Measurements from ENCODE around the gene MAGI1.

The MAGI1 gene

DNA sequence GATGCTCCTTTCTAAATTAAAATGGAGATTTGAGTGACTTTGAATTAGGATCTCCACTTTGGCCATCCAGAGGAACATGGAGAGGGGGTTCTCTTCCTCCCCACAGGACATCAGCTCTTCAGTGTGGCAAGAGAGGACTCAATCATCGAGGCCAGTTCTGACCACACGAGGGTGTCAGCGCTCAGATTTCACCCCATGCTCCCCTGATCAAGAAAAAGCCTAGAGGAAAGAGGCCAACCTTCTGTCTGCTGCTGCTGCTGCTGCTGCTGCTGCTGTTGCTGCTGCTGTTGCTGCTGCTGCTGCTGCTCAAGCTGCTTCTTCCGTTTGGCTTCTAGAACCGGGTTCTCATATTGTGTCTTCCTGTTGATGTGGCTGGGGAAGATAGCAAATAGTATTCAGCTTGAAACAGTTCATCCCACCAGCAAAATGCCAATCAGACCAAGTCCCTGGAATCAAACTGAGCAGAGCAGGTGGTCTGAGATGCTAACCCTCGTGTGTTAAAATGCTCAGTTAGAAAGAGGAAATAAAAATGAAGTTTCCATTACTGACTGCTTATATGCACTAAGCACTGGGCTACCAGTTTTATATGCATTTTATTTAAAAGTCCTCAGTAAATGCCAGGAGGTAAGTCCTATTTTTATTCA lies 599.0 kb downstream of the MAGI1 start:
- TF ChIP-seq JUND (IDR thresholded peaks at IDR 0.05; ENCODE audit: low read depth), result no peak
- peak; percentile 21 to 69 for DNase-seq (ENCODE audit: low read depth in 1 of 2, low spot score in 1 of 2)
- in situ Hi-C loops (cut with HindIII; ENCODE audit: low pct_unique_long_range_greater_than_20kb, low sequenced_read_pairs), result no loop called here

DNA sequence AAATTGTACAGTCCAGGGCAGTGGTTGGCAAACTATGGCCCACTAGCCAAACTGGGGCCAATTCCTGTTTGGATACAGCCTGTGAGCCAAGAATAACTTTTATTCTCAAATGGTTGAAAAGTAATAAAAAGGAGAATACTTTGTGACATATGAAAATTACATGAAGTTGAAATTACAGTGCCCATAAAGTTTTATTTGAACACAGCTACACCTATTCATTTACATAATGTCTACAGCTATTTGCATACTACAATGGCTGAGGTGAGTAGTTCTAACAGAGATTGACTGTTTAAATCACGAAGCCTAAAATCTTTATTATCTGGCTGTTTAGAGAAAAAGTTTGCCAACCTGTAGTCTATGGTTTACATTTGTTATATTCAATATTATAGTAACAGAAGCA lies 600.1 kb downstream of the MAGI1 start:
- no peak for DNase-seq (ENCODE audit: low read depth in 1 of 2, low spot score in 1 of 2)
- in situ Hi-C loops (cut with HindIII; ENCODE audit: low pct_unique_long_range_greater_than_20kb, low sequenced_read_pairs), result no loop called here
- no peak for TF ChIP-seq JUND (IDR thresholded peaks at IDR 0.05; ENCODE audit: low read depth)

DNA sequence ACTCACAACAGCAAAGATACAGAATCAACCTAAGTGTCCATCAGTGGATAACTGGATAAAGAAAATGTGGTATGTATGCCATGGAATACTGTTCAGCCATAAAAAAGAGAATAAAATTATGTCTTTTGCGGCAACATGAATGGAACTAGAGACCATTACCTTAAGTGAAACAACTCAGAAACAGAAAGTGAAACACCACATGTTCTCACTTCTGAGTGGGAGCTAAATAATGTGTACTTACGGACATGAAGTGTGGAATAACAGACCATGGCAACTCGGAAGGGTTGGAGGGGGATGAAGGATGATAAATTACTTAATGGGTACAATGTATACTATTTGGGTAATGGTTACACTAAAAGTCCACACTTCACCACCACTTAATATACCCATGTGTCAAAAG lies 600.6 kb downstream of the MAGI1 start:
- TF ChIP-seq JUND (IDR thresholded peaks at IDR 0.05; ENCODE audit: low read depth), result no peak
- no peak for DNase-seq (ENCODE audit: low read depth in 1 of 2, low spot score in 1 of 2)
- in situ Hi-C loops (cut with HindIII; ENCODE audit: low pct_unique_long_range_greater_than_20kb, low sequenced_read_pairs), result no loop called here

DNA sequence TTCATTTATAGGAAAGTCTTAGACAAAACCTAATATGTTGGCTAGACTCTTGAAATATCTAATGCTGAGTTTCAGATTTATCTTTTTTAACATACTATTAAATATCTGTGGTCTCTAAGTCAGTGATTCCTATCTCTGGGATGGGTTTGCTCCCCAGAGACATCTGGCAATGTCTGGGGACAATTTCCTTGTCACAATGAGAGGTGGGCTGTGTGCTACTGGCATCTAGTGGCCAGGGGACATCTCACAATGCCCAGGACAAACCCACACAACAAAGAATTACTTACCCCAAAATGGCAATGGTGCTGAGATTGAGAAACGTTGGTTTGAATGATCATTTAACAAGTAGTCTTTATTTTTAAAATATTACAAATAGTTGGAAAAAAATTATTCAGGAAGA lies 602.1 kb downstream of the MAGI1 start:
- in situ Hi-C loops (cut with HindIII; ENCODE audit: low pct_unique_long_range_greater_than_20kb, low sequenced_read_pairs), result no loop called here
- no peak for TF ChIP-seq JUND (IDR thresholded peaks at IDR 0.05; ENCODE audit: low read depth)
- DNase-seq (ENCODE audit: low read depth in 1 of 2, low spot score in 1 of 2), result peak in 1 of 2 experiments; percentile 26

DNA sequence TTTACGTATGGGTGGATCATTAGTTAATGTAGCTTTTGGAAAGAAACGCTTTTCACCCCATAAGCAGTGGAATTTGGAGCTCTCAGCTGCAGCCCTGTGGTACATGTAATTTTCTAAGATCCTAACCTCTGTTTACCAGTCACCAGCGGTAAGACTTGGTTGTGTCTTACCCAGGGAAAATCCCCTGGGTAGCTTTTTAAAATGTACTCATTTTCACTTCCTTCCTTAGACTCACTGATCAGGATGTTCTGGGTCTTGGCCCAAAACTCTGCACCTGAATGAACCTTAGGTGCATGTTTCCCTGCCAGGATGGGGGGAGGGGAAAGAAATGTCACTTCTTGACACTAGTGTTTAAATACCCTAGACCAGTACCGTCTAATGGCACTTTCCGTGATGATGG lies 605.2 kb downstream of the MAGI1 start:
- TF ChIP-seq JUND (IDR thresholded peaks at IDR 0.05; ENCODE audit: low read depth), result no peak
- in situ Hi-C loops (cut with HindIII; ENCODE audit: low pct_unique_long_range_greater_than_20kb, low sequenced_read_pairs), result no loop called here
- DNase-seq (ENCODE audit: low read depth in 1 of 2, low spot score in 1 of 2), result no peak

DNA sequence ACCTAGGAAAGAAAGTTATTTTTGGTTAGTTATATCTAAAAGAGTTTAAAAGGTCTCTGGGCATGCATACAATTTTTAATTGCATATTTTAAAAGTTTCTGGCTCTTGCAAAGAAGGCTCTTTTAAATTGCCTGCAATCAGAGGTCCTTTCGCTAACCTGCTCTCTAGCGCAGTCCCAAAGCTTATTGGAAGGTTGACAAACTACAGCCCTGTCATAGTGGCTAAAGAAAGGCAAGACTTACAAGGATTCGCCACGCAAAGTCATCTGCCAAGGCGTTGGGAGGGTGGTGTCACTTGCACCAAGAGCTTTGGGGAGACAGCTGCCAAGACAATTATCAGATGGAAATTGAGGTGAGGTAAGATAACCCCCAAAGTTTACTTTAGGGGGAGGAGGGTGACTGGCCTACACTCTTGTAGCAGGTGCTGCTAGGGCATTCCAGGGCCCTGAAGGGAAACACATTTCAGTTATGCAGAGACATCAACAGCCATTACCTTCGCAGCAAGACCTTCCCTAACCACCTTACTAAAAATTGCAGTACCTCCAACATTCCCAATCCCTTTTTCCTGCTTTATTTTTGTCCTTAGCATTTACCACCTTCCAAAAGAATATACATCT lies 606.2 kb downstream of the MAGI1 start:
- in situ Hi-C loops (cut with HindIII; ENCODE audit: low pct_unique_long_range_greater_than_20kb, low sequenced_read_pairs), result no loop called here
- no peak for TF ChIP-seq JUND (IDR thresholded peaks at IDR 0.05; ENCODE audit: low read depth)
- no peak for DNase-seq (ENCODE audit: low read depth in 1 of 2, low spot score in 1 of 2)

DNA sequence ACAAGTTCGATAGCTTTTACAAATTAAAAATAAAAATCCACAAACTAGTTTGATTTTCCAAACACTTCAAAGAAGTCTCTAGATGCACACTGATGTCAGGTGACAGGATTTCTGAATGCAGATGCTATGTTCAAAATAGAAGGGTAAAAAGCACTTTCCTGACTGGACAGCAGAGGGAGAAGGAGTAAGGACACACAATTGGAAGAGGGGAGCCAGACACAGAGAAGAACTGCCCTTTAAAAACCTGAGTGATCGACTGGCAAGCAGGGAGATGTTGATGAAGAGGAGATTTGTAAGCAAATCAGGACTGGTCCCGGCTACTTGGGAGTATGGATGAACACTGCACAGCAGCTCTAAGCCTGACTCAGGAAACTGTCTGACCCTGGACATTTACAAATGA lies 612.8 kb downstream of the MAGI1 start:
- in situ Hi-C loops (cut with HindIII; ENCODE audit: low pct_unique_long_range_greater_than_20kb, low sequenced_read_pairs), result no loop called here
- peak in 1 of 2 experiments; percentile 47 for DNase-seq (ENCODE audit: low read depth in 1 of 2, low spot score in 1 of 2)
- TF ChIP-seq JUND (IDR thresholded peaks at IDR 0.05; ENCODE audit: low read depth), result no peak

DNA sequence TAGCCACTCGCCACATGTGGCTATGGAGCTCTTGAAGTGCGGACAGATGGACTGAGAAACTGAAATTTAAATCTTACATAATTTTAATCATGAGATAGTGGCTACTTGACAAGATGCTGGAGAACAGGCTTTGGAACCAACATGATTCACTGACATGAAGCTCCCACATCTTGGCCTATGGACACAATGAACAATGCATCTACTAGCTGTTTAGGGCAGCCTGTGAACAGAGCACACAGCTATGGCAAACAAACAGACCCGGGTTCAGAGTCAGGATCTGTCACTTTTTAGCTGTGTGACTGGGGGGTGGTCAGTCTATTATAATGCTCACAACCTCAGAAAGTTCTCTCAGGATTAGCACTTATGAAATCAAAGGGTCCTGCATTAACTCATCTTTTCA lies 616.6 kb downstream of the MAGI1 start:
- no peak for DNase-seq (ENCODE audit: low read depth in 1 of 2, low spot score in 1 of 2)
- in situ Hi-C loops (cut with HindIII; ENCODE audit: low pct_unique_long_range_greater_than_20kb, low sequenced_read_pairs), result no loop called here
- no peak for TF ChIP-seq JUND (IDR thresholded peaks at IDR 0.05; ENCODE audit: low read depth)

DNA sequence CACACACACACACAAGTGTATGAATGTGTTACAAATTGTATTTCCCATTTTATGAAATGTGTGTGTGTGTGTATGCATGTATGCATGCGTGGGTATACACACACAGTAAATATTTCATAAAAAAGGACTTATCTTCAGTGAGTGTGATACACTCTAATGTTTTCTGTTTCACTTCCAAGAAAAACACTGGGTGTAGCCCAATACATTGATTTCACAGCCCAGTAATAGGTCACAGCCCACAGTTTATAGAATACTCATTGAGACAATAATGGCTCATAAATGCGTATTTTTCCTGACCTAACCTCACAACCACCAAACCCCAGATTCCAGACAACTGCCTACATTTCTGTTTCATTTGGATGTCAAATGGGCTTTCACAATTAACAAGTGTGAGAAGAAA lies 619.5 kb downstream of the MAGI1 start:
- in situ Hi-C loops (cut with HindIII; ENCODE audit: low pct_unique_long_range_greater_than_20kb, low sequenced_read_pairs), result no loop called here
- DNase-seq (ENCODE audit: low read depth in 1 of 2, low spot score in 1 of 2), result no peak
- TF ChIP-seq JUND (IDR thresholded peaks at IDR 0.05; ENCODE audit: low read depth), result no peak

DNA sequence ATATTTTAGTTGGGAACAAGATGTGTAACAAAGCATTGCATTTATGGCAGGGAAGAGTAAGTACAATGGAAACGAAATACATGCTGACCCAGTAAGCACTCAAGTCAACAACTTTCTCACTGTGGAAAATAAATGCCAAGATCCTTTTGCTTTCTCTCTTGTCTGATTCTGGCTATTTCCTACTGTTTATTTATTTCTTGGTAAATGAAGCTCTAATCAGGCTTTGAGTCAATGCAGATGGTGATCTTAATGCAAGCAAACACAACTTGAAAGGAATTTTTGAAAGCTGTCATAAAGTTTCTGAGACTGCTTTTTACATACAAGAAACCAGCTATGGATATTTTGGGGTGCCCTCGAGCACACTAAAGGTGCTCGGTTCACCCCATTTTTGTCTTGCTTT lies 624.8 kb downstream of the MAGI1 start:
- in situ Hi-C loops (cut with HindIII; ENCODE audit: low pct_unique_long_range_greater_than_20kb, low sequenced_read_pairs), result no loop called here
- DNase-seq (ENCODE audit: low read depth in 1 of 2, low spot score in 1 of 2), result peak in 1 of 2 experiments; percentile 5
- TF ChIP-seq JUND (IDR thresholded peaks at IDR 0.05; ENCODE audit: low read depth), result no peak

DNA sequence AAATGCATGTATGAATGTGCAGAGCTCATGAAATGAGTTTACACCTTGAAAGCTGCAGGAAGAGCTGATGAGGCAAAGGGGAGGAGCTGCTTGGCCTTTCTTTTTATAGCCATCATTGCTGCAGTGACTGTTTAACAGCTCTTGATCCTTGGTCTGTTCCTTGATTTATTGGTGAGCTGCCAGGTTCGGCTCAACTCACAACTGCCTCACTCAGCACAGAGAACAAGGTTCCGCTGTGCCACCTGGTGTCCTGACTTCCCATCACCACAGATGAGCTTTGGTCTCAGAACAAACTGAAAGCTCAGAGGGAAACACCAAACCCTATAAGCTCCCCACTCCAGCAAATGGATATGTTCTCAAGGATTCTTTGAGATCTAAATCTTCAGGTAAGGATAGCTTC lies 626.1 kb downstream of the MAGI1 start:
- DNase-seq (ENCODE audit: low read depth in 1 of 2, low spot score in 1 of 2), result peak; percentile 5 to 61
- no peak for TF ChIP-seq JUND (IDR thresholded peaks at IDR 0.05; ENCODE audit: low read depth)
- in situ Hi-C loops (cut with HindIII; ENCODE audit: low pct_unique_long_range_greater_than_20kb, low sequenced_read_pairs), result no loop called here

DNA sequence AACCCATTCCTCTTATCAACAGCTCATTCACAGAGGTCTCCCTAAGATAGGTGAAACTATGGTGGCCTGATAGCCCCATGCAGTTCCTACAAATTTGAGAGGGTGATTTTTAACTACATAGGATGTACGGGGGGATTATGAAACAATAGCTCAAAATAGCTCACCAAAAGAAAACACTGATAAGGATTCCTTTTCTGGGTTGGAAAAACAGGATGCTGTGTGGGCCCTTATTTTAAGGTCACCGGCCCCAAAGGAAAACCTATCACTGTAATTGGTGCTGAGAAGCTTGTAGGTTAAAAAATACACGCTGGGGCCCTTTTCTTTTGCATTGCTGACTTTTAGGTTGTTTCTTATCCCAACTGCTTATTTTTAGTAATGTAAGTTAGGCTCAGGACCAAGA lies 627.4 kb downstream of the MAGI1 start:
- in situ Hi-C loops (cut with HindIII; ENCODE audit: low pct_unique_long_range_greater_than_20kb, low sequenced_read_pairs), result no loop called here
- TF ChIP-seq JUND (IDR thresholded peaks at IDR 0.05; ENCODE audit: low read depth), result no peak
- DNase-seq (ENCODE audit: low read depth in 1 of 2, low spot score in 1 of 2), result no peak

DNA sequence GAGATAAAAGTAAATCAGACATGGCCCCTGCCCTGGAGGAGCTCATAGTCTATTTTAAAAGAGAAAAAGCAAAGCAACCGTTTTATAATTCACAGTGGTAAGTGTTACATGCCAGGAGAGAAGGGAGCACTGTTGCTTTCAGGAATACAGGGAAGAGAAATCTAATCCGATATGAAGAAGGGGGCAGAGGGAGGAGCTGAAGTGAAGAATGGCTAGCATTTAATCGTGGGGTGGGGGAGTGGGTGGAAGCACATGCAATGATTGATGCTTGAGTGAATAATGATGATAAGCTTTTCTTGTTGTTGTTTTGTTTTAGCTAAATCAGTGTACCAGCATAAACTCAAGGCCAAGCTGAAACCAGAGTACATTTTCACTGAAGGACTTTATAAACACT lies 629.5 kb downstream of the MAGI1 start:
- TF ChIP-seq JUND (IDR thresholded peaks at IDR 0.05; ENCODE audit: low read depth), result no peak
- no peak for DNase-seq (ENCODE audit: low read depth in 1 of 2, low spot score in 1 of 2)
- in situ Hi-C loops (cut with HindIII; ENCODE audit: low pct_unique_long_range_greater_than_20kb, low sequenced_read_pairs), result no loop called here
